SK-N-MC (cell line): Measurements from ENCODE around the gene METTL27.
"Not testable (repeated sequence)": the region's sequence is repeated elsewhere in the genome, so short reads cannot be mapped to it uniquely, and the experiment has no call there.

ENCODE experiments used
- DNase-seq: peaks from one replicate; pipeline ENCODE4 v3.0.0-alpha.2; 2011; ENCODE audit warnings: low read depth, low spot score
- H3K27ac ChIP-seq: fragments of 200-600 bp; sonication (generic); 2 replicates; pipeline ENCODE4 v1.5.1; 2016; ENCODE audit warnings: mixed run types
- H3K36me3 ChIP-seq: fragments of 200-600 bp; sonication (generic); 2 replicates; pipeline ENCODE4 v1.6.1; 2017; ENCODE audit warnings: antibody characterized with exemption, low read length, mixed read lengths; ENCODE audit not compliant: insufficient read depth
- H3K4me3 ChIP-seq: fragments of 200-600 bp; sonication (generic); 2 replicates; pipeline ENCODE4 v1.5.1; 2016
- H3K9ac ChIP-seq: fragments of 200-600 bp; sonication (generic); 2 replicates; pipeline ENCODE4 v1.8.0; 2017; ENCODE audit warnings: mixed run types, mixed read lengths; ENCODE audit not compliant: insufficient read length
- H3K9me3 ChIP-seq: fragments of 200-600 bp; sonication (generic); 2 replicates; pipeline ENCODE4 v1.6.1; 2017; ENCODE audit warnings: low read depth, mild to moderate bottlenecking, antibody characterized with exemption, low read length, moderate library complexity, mixed read lengths
- EZH2 ChIP-seq: fragments of 200-600 bp; sonication (generic); IDR thresholded peaks from one replicate; pipeline ENCODE4 v1.6.1; 2017; ENCODE audit warnings: antibody characterized with exemption
- FOXP2 ChIP-seq: optimal IDR thresholded peaks from 2 replicates; pipeline ENCODE3; 2011; ENCODE audit warnings: mild to moderate bottlenecking, moderate library complexity; ENCODE audit not compliant: insufficient read depth; ENCODE audit errors: extremely low read length, control extremely low read depth
- POLR2AphosphoS5 ChIP-seq: IDR thresholded peaks from 2 replicates; pipeline ENCODE4 v1.6.1; 2012; ENCODE audit warnings: mild to moderate bottlenecking, low read depth, low read length, borderline replicate concordance

The METTL27 gene

GRCh38 chr7:73827567-73828106, 14.7 kb downstream of the METTL27 start:
- H3K9ac ChIP-seq = no peak overlapping the region
- no peak for DNase-seq
- no peak overlapping the region for H3K27ac ChIP-seq
- no peaks in the 10 kb centered on the region for H3K9me3 ChIP-seq
- no peak overlapping the region for H3K4me3 ChIP-seq
- no peaks in the 10 kb centered on the region for H3K36me3 ChIP-seq
- no peak for TF ChIP-seq POLR2AphosphoS5
- TF ChIP-seq EZH2 = no peak
- TF ChIP-seq FOXP2 = no peak

DNA sequence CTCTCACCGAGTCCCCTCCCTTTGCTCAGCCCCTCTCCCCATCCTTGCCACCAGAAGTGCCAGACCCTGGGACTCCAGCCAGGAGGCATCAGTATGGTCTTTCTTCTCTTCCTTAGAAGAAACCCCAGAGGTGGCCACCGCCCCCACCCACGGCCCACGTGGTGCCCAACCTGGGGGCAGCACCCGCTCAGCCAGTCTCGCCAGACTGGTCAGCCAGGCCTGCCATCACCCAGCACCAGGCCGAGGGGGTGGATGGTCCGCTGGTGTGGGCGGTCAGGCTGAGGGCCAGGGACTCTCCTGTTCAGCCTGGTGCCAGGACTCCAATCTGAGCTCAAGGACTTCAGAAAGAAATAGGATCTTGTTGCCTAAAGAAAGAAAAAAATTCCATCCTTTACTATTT, 17.3 kb downstream of the METTL27 start:
- Histone ChIP-seq H3K36me3 (no peaks in the 10 kb centered on the region), H3K9ac (no peak overlapping the region), H3K4me3 (no peak overlapping the region), H3K9me3 (no peaks in the 10 kb centered on the region), H3K27ac (no peak overlapping the region)
- TF ChIP-seq EZH2 (no peak), POLR2AphosphoS5 (no peak), FOXP2 (no peak)
- no peak for DNase-seq

DNA sequence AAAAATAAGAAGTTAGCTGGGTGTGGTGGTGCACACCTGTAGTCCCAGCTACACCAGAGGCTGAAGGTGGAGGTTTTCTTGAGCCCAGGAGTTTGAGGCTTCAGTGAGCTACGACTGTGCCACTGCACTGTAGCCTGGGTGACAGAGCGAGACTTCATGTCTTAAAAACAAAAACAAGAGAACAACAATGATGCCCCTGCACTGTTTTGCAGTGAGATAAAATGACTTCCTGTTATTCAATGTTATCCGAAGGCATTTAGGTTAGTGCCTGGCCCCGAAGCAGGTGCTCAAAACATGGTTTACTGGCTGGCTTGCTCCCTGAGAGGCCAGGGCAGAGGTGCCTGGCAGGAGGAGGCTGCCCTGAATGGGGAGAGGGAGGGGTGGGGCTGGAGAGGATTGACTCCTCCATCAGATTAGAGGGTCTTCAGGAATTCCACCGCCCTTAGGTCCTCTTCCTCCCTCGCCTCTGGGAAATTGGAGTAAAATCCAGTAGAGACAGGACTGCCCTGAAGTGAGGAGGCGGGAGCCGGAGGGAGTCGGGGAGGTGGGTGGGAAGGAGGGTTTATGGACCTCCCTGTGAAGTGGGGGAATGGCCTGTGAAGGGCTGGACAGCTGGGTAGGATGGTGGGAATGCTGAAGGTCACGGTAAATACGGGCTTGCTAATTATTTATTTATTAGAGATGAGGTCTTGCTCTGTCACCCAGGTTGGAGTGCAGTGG, 18.3 kb downstream of the METTL27 start:
- no peak overlapping the region for H3K4me3 ChIP-seq
- no peak for TF ChIP-seq EZH2
- TF ChIP-seq FOXP2 = no peak
- TF ChIP-seq POLR2AphosphoS5 = no peak
- H3K9ac ChIP-seq = no peak overlapping the region
- no peak for DNase-seq
- no peaks in the 10 kb centered on the region for H3K36me3 ChIP-seq
- H3K9me3 ChIP-seq = no peaks in the 10 kb centered on the region
- H3K27ac ChIP-seq = no peak overlapping the region

DNA sequence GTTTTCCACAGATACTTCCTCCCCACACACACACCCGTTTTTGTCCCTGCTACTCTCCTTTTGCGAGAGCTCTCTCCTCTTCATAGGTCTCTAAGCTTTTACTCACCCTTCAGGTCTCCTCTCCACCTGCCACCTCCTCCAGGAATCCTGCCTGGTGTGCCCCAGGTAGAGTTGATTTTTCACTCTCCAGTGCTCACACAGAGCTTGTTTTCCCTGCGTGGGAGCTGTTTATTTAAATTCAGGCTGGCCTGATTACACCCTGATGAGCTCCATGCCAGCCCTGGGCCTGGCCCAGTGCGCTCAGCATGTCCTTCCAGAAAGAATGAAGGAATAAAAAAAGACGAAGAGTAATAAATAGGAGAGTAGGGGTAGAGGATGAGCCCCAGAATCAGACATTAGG, 19.1 kb downstream of the METTL27 start:
- DNase-seq = no peak
- Histone ChIP-seq H3K36me3 (no peaks in the 10 kb centered on the region), H3K9me3 (no peaks in the 10 kb centered on the region), H3K27ac (no peak overlapping the region), H3K4me3 (no peak overlapping the region), H3K9ac (no peak overlapping the region)
- TF ChIP-seq POLR2AphosphoS5 = no peak
- TF ChIP-seq EZH2 = no peak
- TF ChIP-seq FOXP2 = no peak

DNA sequence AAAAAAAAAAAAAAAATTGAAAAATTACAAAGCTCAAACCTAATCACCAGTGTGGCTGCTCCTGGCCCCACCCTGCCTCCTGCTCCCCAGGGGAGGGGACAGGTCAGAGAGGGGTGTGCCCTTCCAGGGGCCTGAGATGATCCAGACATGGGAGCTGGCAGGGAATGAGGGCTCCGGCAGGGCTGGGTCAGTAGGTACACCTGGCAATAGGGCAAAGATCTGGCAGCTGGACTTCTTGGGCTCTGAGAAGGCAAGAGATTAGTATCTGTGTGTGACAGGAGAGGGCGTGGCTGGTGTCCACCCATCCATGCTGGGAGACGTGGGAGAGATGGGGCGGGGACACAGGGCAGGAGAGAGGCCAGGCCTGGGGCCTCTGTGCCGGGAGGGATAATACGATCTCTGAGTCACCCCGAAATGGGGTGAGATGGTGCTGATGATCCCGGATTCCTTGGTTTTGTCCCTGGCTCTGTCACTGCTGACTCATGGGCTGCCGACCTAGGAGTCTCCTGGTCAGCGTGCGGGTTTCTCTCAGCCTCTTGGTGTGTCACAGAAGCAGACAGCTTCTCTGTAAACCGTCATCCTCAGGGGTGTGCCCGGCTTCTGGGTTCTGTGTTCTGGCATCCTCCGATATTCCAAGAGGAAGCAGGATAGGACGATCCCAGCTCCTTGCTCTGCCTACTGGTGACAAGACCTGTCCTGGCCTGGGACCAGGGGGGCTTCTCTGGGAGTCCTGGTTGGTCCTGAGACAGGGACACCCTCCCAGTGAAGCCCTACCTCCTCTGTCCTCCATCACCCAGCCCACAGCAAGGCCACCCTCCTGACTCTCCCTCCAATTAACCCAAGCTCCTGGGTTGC, 19.8 kb downstream of the METTL27 start:
- H3K27ac ChIP-seq = no peak overlapping the region
- H3K9ac ChIP-seq = no peak overlapping the region

GRCh38 chr7:73821597-73822285, 20.6 kb downstream of the METTL27 start:
- not testable (repeated sequence) for H3K27ac ChIP-seq, H3K36me3 ChIP-seq, H3K9ac ChIP-seq, DNase-seq, H3K9me3 ChIP-seq, H3K4me3 ChIP-seq

More for the DNA sequence above, 19.8 kb downstream of the METTL27 start:
- Histone ChIP-seq H3K9me3 (no peaks in the 10 kb centered on the region), H3K36me3 (no peaks in the 10 kb centered on the region), H3K4me3 (no peak overlapping the region)
- TF ChIP-seq EZH2 = no peak
- TF ChIP-seq POLR2AphosphoS5 = no peak
- no peak for TF ChIP-seq FOXP2
- DNase-seq = no peak

GRCh38 chr7:73820013-73820412, 22.3 kb downstream of the METTL27 start:
- no peak overlapping the region for H3K27ac ChIP-seq
- no peaks in the 10 kb centered on the region for H3K36me3 ChIP-seq
- no peaks in the 10 kb centered on the region for H3K9me3 ChIP-seq
- H3K4me3 ChIP-seq = no peak overlapping the region
- TF ChIP-seq EZH2 = no peak
- TF ChIP-seq POLR2AphosphoS5 = no peak
- TF ChIP-seq FOXP2 = no peak
- no peak for DNase-seq
- H3K9ac ChIP-seq = no peak overlapping the region

GRCh38 chr7:73817121-73817520, 25.2 kb downstream of the METTL27 start:
- no peaks in the 10 kb centered on the region for H3K36me3 ChIP-seq
- no peak overlapping the region for H3K9ac ChIP-seq
- DNase-seq = no peak
- no peak overlapping the region for H3K4me3 ChIP-seq
- no peak overlapping the region for H3K27ac ChIP-seq
- TF ChIP-seq POLR2AphosphoS5 (no peak), FOXP2 (no peak), EZH2 (no peak)
- no peaks in the 10 kb centered on the region for H3K9me3 ChIP-seq
